IMR-90 (cell line): ENCODE measurements around the gene UBL7. TPM values are rescaled to one million over a fixed set of nuclear protein-coding genes. Genes with fewer than 3 reads are reported as not detected.
A peak's percentile ranks its signal among the peaks of the same experiment; 100 is the strongest.

Experiments
- ATAC-seq: fragments of 200-7000 bp; cut with Tn5 transposase; 2 replicates; pipeline ENCODE4 v1.9.1; 2020; ENCODE audit warnings: low read depth, mild to moderate bottlenecking, moderate library complexity
- BruUV-seq: library from RNA; stranded (reverse); fragments of 400-500 nt; replicated peaks from 2 replicates; lab custom pipeline; 2021; lab: Mats Ljungman, UMichigan
- CTCF ChIA-PET: fragments of 300-600 bp; formaldehyde crosslinking; extraction: SDS; loops from one replicate; lab custom pipeline; 2021; ENCODE audit warnings: antibody characterized with exemption; lab: Yijun Ruan, JAX
- POLR2A ChIA-PET: fragments of 300-600 bp; sonication (Branson Sonifier 250); formaldehyde crosslinking; loops from one replicate; lab custom pipeline; 2022; ENCODE audit warnings: antibody characterized with exemption; ENCODE audit not compliant: unreplicated experiment; lab: Charles Lee
- DNase-seq: peaks from one replicate; pipeline ENCODE4 v3.0.0; 2013
- H2AFZ ChIP-seq: replicated peaks from 2 replicates; pipeline ENCODE3; 2013; ENCODE audit warnings: low read length, mild to moderate bottlenecking; ENCODE audit not compliant: poor library complexity
- H2AK5ac ChIP-seq: 2 replicates; pipeline ENCODE4 v1.6.1; 2013; ENCODE audit warnings: low read depth, low read length, inconsistent platforms
- H2AK9ac ChIP-seq: replicated peaks from 2 replicates; pipeline ENCODE3; 2013; ENCODE audit warnings: mild to moderate bottlenecking, low read depth, low read length, moderate library complexity; ENCODE audit not compliant: poor library complexity
- H2BK120ac ChIP-seq: 2 replicates; pipeline ENCODE4 v1.6.1; 2013; ENCODE audit warnings: low read depth, low read length, inconsistent platforms
- H2BK15ac ChIP-seq: 3 replicates; pipeline ENCODE4 v1.6.1; 2013; ENCODE audit warnings: low read depth, low read length, inconsistent platforms
- H2BK20ac ChIP-seq: 2 replicates; pipeline ENCODE4 v1.6.1; 2013; ENCODE audit warnings: low read depth, mild to moderate bottlenecking, inconsistent platforms, low read length, moderate library complexity
- H2BK5ac ChIP-seq: 2 replicates; pipeline ENCODE4 v1.6.1; 2013; ENCODE audit warnings: mild to moderate bottlenecking, low read depth, low read length, inconsistent platforms; ENCODE audit not compliant: poor library complexity, severe bottlenecking
- H3K14ac ChIP-seq: replicated peaks from 2 replicates; pipeline ENCODE4 v1.6.1; 2013; ENCODE audit warnings: low read depth, low read length, inconsistent platforms
- H3K18ac ChIP-seq: 2 replicates; pipeline ENCODE4 v1.6.1; 2013; ENCODE audit warnings: low read depth, low read length, control low read depth
- H3K23ac ChIP-seq: 2 replicates; pipeline ENCODE4 v1.6.1; 2013; ENCODE audit warnings: low read depth, low read length, inconsistent platforms
- H3K27ac ChIP-seq: 2 replicates; pipeline ENCODE4 v1.5.1; 2013; ENCODE audit warnings: mild to moderate bottlenecking, control low read depth, low read length; ENCODE audit not compliant: insufficient read depth
- H3K27me3 ChIP-seq: 2 replicates; pipeline ENCODE4 v1.6.1; 2013; ENCODE audit warnings: low read length; ENCODE audit not compliant: control insufficient read depth, insufficient read depth
- H3K36me3 ChIP-seq: 2 replicates; pipeline ENCODE4 v1.6.1; 2013; ENCODE audit warnings: low read length, mixed read lengths; ENCODE audit not compliant: control insufficient read depth, insufficient read depth
- H3K4ac ChIP-seq: 2 replicates; pipeline ENCODE4 v1.6.1; 2013; ENCODE audit warnings: low read depth, low read length, inconsistent platforms
- H3K4me1 ChIP-seq: 2 replicates; pipeline ENCODE4 v1.6.1; 2013; ENCODE audit warnings: low read length, mixed read lengths; ENCODE audit not compliant: control insufficient read depth, insufficient read depth
- H3K4me2 ChIP-seq: 2 replicates; pipeline ENCODE4 v1.6.1; 2013; ENCODE audit warnings: low read depth, mild to moderate bottlenecking, control low read depth, low read length, moderate library complexity
- H3K4me3 ChIP-seq: 2 replicates; pipeline ENCODE4 v1.5.1; 2013; ENCODE audit warnings: low read depth, mild to moderate bottlenecking, control low read depth, low read length, moderate library complexity; ENCODE audit not compliant: insufficient read depth
- H3K56ac ChIP-seq: 2 replicates; pipeline ENCODE4 v1.6.1; 2013; ENCODE audit warnings: low read length, inconsistent platforms; ENCODE audit not compliant: insufficient read depth; ENCODE audit errors: extremely low read depth
- H3K79me1 ChIP-seq, 2 experiments: 2 replicates each; pipeline ENCODE4 v1.6.1; 2013; ENCODE audit warnings: low read length in 2 of 2, inconsistent platforms in 1 of 2, low read depth in 1 of 2
- H3K9ac ChIP-seq: 2 replicates; pipeline ENCODE4 v1.6.1; 2013; ENCODE audit warnings: low read depth, low read length, control low read depth
- H3K9me1 ChIP-seq: 2 replicates; pipeline ENCODE4 v1.6.1; 2013; ENCODE audit warnings: low read length, inconsistent platforms; ENCODE audit not compliant: insufficient read depth
- H3K9me3 ChIP-seq: 2 replicates; pipeline ENCODE4 v1.6.1; 2013; ENCODE audit warnings: low read length; ENCODE audit not compliant: control insufficient read depth, insufficient read depth
- H4K20me1 ChIP-seq: 2 replicates; pipeline ENCODE4 v1.6.1; 2013; ENCODE audit warnings: low read length, inconsistent platforms; ENCODE audit not compliant: insufficient read depth
- H4K5ac ChIP-seq: 2 replicates; pipeline ENCODE4 v1.6.1; 2013; ENCODE audit warnings: mild to moderate bottlenecking, low read depth, low read length, control low read depth
- H4K8ac ChIP-seq, 2 experiments: 2 replicates each; pipeline ENCODE4 v1.6.1; 2013; ENCODE audit warnings: low read depth in 2 of 2, low read length in 2 of 2, control low read depth in 1 of 2, inconsistent platforms in 1 of 2
- H4K91ac ChIP-seq: 2 replicates; pipeline ENCODE4 v1.6.1; 2013; ENCODE audit warnings: low read depth, low read length, inconsistent platforms; ENCODE audit not compliant: insufficient read depth
- BHLHE40 ChIP-seq: fragments of 150-350 bp; IDR thresholded peaks from 2 replicates; pipeline ENCODE4 v1.6.1; 2016; ENCODE audit warnings: mild to moderate bottlenecking, low read depth, low read length
- CEBPB ChIP-seq: IDR thresholded peaks from 2 replicates; pipeline ENCODE4 v1.6.1; 2012; ENCODE audit warnings: low read depth, low read length, improper control_type of control experiment
- CHD1 ChIP-seq: IDR thresholded peaks from 2 replicates; pipeline ENCODE4 v1.6.1; 2012; ENCODE audit warnings: low read depth, low read length, improper control_type of control experiment
- CTCF ChIP-seq: conservative IDR thresholded peaks from 2 replicates; pipeline ENCODE4 v1.5.1; 2012; ENCODE audit warnings: mild to moderate bottlenecking, low read depth, low read length, improper control_type of control experiment
- FOS ChIP-seq: fragments of 150-350 bp; IDR thresholded peaks from 2 replicates; pipeline ENCODE4 v1.6.1; 2016; ENCODE audit warnings: low read depth, low read length
- MAFK ChIP-seq: IDR thresholded peaks from 2 replicates; pipeline ENCODE4 v1.6.1; 2012; ENCODE audit warnings: low read depth, low read length, improper control_type of control experiment
- NFE2L2 ChIP-seq: fragments of 150-350 bp; IDR thresholded peaks from 2 replicates; pipeline ENCODE4 v1.6.1; 2016; ENCODE audit warnings: low read depth, mild to moderate bottlenecking, low read length
- POLR2A ChIP-seq: IDR thresholded peaks from 2 replicates; pipeline ENCODE4 v1.6.1; 2012; ENCODE audit warnings: mild to moderate bottlenecking, low read depth, low read length
- RAD21 ChIP-seq: IDR thresholded peaks from 2 replicates; pipeline ENCODE4 v1.6.1; 2012; ENCODE audit warnings: low read length, improper control_type of control experiment
- RFX5 ChIP-seq: IDR thresholded peaks from 2 replicates; pipeline ENCODE4 v1.8.0; 2012; ENCODE audit warnings: low read depth, mild to moderate bottlenecking, low read length, moderate library complexity
- SMC3 ChIP-seq: fragments of 150-350 bp; IDR thresholded peaks from 2 replicates; pipeline ENCODE4 v1.6.1; 2016; ENCODE audit warnings: low read depth, mild to moderate bottlenecking, antibody characterized with exemption, low read length, moderate library complexity
- USF2 ChIP-seq: fragments of 150-350 bp; IDR thresholded peaks from 2 replicates; pipeline ENCODE4 v1.6.1; 2017; ENCODE audit warnings: mild to moderate bottlenecking, antibody characterized with exemption, low read length, low read depth
- WGBS, 2 experiments: methylation state at CpG; one replicate each; pipeline versions ENCODE4 v1.1.5 to v1.1.7; 2013; ENCODE audit warnings: missing lambda C conversion rate in 2 of 2; ENCODE audit not compliant: insufficient read length in 1 of 2; ENCODE audit errors: extremely low coverage in 2 of 2; 5-methylcytosine and 5-hydroxymethylcytosine counted together
- dilution Hi-C: fragments of 300-500 bp; cut with HindIII; formaldehyde crosslinking; loops from one replicate; pipeline ENCODE4 v1.14.3; 2018; ENCODE audit warnings: low sequenced_read_pairs; ENCODE audit not compliant: unreplicated experiment
- in situ Hi-C: fragments of 300-500 bp; cut with MboI; formaldehyde crosslinking; loops from 3 replicates; pipeline ENCODE4 v1.14.3; 2019; ENCODE audit warnings: low sequenced_read_pairs, inconsistent platforms, mixed read lengths
- intact Hi-C: fragments of 100-400 bp; cut with micrococcal nuclease; formaldehyde crosslinking; loops from 2 replicates; pipeline ENCODE4 v1.10.0; 2022
- polyA plus RNA-seq, 3 experiments: library from polyadenylated mRNA; depleted of rRNA; stranded (reverse); fragments of >200 nt; gene quantifications; 2 replicates each; pipeline ENCODE4 v1.2.3, GENCODE V29; 2012; ENCODE audit warnings: low replicate concordance in 1 of 3
- total RNA-seq: library from RNA; depleted of rRNA; stranded (reverse); fragments of >200 nt; gene quantifications from 2 replicates; pipeline ENCODE4 v1.2.3, GENCODE V29; 2012

UBL7 gene
- total and polyA plus RNA-seq, 2 of the 4 experiments (the other 2 are of a cell fraction) = 68.1 to 78.4 TPM

- no peak for TF ChIP-seq MAFK
These were observed 33.1 kb downstream of the UBL7 start (continued) for GRCh38 chr15:74427607-74428441.

GRCh38 chr15:74426404-74427281 lies 34.3 kb downstream of the UBL7 start:
- H2BK20ac ChIP-seq = no peak overlapping the region
- dilution Hi-C loops = no loop called here
- in situ Hi-C loops = no loop called here
- H4K8ac ChIP-seq = 0 out of 4 replicates have a peak overlapping the region, but pooled peaks of 1 of the 2 experiments have one; percentile 4
- peak overlapping the region; percentile 5; the same call in 1 of the 2 replicates for H3K4ac ChIP-seq
- peaks cover 15 to 92% of the 10 kb centered on the region in 2 experiments; a peak in 3 of 4 replicates for H3K79me1 ChIP-seq
- ATAC-seq (no peak), DNase-seq (no peak)
- WGBS, 2 experiments = 94% methylated on average over 7 of the region's 10 CpGs; no CpG with 5 or more reads in 1 of the 2 experiments
- H2BK15ac ChIP-seq = no peak overlapping the region
- no peak overlapping the region for H3K9ac ChIP-seq
- intact Hi-C loops = no loop called here
- CTCF ChIA-PET = no interaction called here
- BruUV-seq = no TSS peak
- H3K18ac ChIP-seq = no peak overlapping the region
- no peak overlapping the region for H3K27ac ChIP-seq
- H3K9me1 ChIP-seq = peaks cover 59% of the 10 kb centered on the region
- no peak overlapping the region for H3K56ac ChIP-seq
- no peak overlapping the region for H2AK9ac ChIP-seq
- H2BK5ac ChIP-seq = no peak overlapping the region
- POLR2A ChIA-PET = no interaction called here
- H2BK120ac ChIP-seq = no peak overlapping the region; the same call in 1 of the 2 replicates
- peaks cover 37% of the 10 kb centered on the region for H3K4me1 ChIP-seq
- no peak overlapping the region for H3K4me2 ChIP-seq
- H4K20me1 ChIP-seq = peaks cover 42% of the 10 kb centered on the region
- no peaks in the 10 kb centered on the region for H3K27me3 ChIP-seq
- 0 out of 2 replicates have a peak overlapping the region, but pooled peaks have one; percentile 26 for H3K23ac ChIP-seq
- H2AFZ ChIP-seq = peak overlapping the region; percentile 17
- no peak overlapping the region for H3K14ac ChIP-seq
- no peak overlapping the region for H3K4me3 ChIP-seq
- H2AK5ac ChIP-seq = no peak overlapping the region
- H3K36me3 ChIP-seq = no peaks in the 10 kb centered on the region
- H3K9me3 ChIP-seq = no peaks in the 10 kb centered on the region
- H4K5ac ChIP-seq = no peak overlapping the region
- 0 out of 2 replicates have a peak overlapping the region, but pooled peaks have one; percentile 4 for H4K91ac ChIP-seq
- TF ChIP-seq POLR2A (no peak), RFX5 (no peak), FOS (no peak), RAD21 (no peak), SMC3 (no peak), USF2 (no peak), CEBPB (no peak), MAFK (no peak), BHLHE40 (no peak), CHD1 (no peak), NFE2L2 (no peak), CTCF (no peak)
